ENCODE results near the gene MELTF. TPM values are rescaled to one million over a fixed set of nuclear protein-coding genes. Genes with fewer than 3 reads are reported as not detected.

The MELTF gene
- total RNA-seq, 1 experiment from 2014 or later, result 9.2 TPM

DNA sequence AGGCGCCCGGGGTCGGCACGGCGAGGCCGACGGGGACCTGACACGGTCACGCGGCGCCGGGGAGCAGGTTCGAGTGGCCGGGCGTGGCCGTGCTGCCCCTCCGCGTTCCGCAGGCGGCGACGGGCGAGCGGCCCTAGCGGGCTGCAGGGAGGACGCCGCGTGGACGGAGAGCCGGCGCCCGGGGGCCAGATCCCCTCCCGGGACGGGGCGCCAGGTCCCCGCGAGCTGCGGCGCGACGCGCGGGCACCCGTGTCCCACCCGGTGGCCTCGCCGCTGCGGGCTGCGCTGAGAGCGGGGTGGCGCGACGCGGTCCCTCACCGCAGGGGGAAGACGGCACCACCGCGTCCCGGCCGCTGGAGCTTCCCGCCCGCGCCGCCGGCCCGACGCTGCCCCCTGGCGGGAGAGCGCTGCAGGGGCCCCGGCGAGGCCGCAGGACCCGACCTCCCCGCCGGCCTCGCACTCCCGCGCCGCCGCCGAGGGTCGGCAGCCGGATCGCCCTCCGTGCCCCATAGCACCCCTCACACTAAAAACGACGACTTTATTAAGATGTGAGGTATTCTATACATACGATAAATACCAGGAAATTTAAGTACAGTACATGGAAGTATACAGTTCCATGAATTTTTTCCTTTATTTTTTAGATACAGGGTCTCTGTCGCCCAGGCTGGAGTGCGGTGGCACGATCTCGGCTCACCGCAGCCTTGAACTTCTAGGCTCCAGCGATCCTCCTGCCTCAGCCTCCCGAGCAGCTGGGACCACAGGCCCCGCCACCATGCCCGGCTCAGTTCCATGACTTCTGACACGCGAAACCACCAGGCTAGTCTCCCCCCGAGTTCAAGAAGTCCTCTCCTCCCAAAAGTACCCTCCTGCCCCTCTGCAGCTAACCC, 59.7 kb downstream of the MELTF start:
- H3K23ac ChIP-seq (ENCODE audit: insufficient read length, low read depth, low read length), result no peak overlapping the region
- Mint-ChIP-seq H3K4me3 (peak overlapping the region; percentile 39 to 75), H3K27me3 (ENCODE audit: low read depth) (peaks cover 67% of the 10 kb centered on the region), H3K27ac (no peak overlapping the region), H3K4me1 (peaks cover 3 to 13% of the 10 kb centered on the region in 2 experiments; a peak in 3 of 4 replicates), H3K9me3 (peaks cover 11 to 17% of the 10 kb centered on the region in 2 experiments), H3K36me3 (ENCODE audit: insufficient read depth in 1 of 3, low read depth in 3 of 3) (peaks cover 0 to 8% (median 4%) of the 10 kb centered on the region in 3 experiments; a peak in 2 of 7 replicates)
- H4K91ac ChIP-seq (ENCODE audit: insufficient read length, low read depth, low read length), result no peak overlapping the region
- H3K18ac ChIP-seq (ENCODE audit: insufficient read length, low read depth, low read length), result no peak overlapping the region
- peaks cover 3% of the 10 kb centered on the region for H3K9me3 ChIP-seq (ENCODE audit: control insufficient read depth, low read depth, low read length)
- no peak overlapping the region for H2BK20ac ChIP-seq (ENCODE audit: low read depth, low read length, poor library complexity, severe bottlenecking)
- TF ChIP-seq, protein P1, sequence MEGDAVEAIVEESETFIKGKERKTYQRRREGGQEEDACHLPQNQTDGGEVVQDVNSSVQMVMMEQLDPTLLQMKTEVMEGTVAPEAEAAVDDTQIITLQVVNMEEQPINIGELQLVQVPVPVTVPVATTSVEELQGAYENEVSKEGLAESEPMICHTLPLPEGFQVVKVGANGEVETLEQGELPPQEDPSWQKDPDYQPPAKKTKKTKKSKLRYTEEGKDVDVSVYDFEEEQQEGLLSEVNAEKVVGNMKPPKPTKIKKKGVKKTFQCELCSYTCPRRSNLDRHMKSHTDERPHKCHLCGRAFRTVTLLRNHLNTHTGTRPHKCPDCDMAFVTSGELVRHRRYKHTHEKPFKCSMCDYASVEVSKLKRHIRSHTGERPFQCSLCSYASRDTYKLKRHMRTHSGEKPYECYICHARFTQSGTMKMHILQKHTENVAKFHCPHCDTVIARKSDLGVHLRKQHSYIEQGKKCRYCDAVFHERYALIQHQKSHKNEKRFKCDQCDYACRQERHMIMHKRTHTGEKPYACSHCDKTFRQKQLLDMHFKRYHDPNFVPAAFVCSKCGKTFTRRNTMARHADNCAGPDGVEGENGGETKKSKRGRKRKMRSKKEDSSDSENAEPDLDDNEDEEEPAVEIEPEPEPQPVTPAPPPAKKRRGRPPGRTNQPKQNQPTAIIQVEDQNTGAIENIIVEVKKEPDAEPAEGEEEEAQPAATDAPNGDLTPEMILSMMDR (conservative IDR thresholded peaks at IDR 0.05), result peak; percentile 74
- no peaks in the 10 kb centered on the region for H3K79me1 ChIP-seq (ENCODE audit: insufficient read depth, low read depth, low read length, poor library complexity, severe bottlenecking)
- H3K79me2 ChIP-seq (ENCODE audit: insufficient read depth, low read length), result no peaks in the 10 kb centered on the region
- no peak overlapping the region for H2BK5ac ChIP-seq (ENCODE audit: insufficient read length, low read length)
- H4K8ac ChIP-seq (replicated peaks; ENCODE audit: insufficient read length, low read depth, low read length), result no peak overlapping the region
- H3T11ph ChIP-seq (ENCODE audit: low read length), result no peak overlapping the region
- DNase-seq, result peak; percentile 66
- H2BK12ac ChIP-seq (ENCODE audit: insufficient read length, low read depth, low read length), result no peak overlapping the region
- H2BK120ac ChIP-seq (ENCODE audit: low read depth, low read length, poor library complexity, severe bottlenecking), result no peak overlapping the region
- H3K4me1 ChIP-seq (ENCODE audit: insufficient read depth, low read length), result no peaks in the 10 kb centered on the region
- H2AK5ac ChIP-seq (ENCODE audit: insufficient read length, low read length), result no peak overlapping the region
- no peak overlapping the region for H3K56ac ChIP-seq (ENCODE audit: insufficient read length, low read depth, low read length)
- no CpG with 5 or more reads among the region's 100 CpGs for WGBS (ENCODE audit: extremely low coverage, insufficient read length, low lambda C conversion rate)
- H2BK15ac ChIP-seq (ENCODE audit: low read depth, low read length), result no peak overlapping the region
- H3K9ac ChIP-seq (ENCODE audit: extremely low read depth, insufficient read length, low read length), result no peak overlapping the region
- no peaks in the 10 kb centered on the region for H3K23me2 ChIP-seq (ENCODE audit: insufficient read length, low read depth, low read length, poor library complexity, severe bottlenecking)
- H3K14ac ChIP-seq (ENCODE audit: insufficient read depth, low read length), result no peak overlapping the region
- H3K4ac ChIP-seq (ENCODE audit: low read depth, low read length), result no peak overlapping the region
- H3K27ac ChIP-seq (ENCODE audit: insufficient read length, low read depth, low read length), result no peak overlapping the region
- no peaks in the 10 kb centered on the region for H4K20me1 ChIP-seq (ENCODE audit: control insufficient read depth, insufficient read depth, insufficient read length)
- H3K4me2 ChIP-seq (ENCODE audit: insufficient read depth, insufficient read length, low read length), result peak overlapping the region; percentile 3
- no peak overlapping the region for H4K5ac ChIP-seq (ENCODE audit: insufficient read length, low read depth, low read length)
- peaks cover 41% of the 10 kb centered on the region for H3K27me3 ChIP-seq (ENCODE audit: insufficient read depth, low read length)
- H2AFZ ChIP-seq (ENCODE audit: low read length), result no peak overlapping the region

All from H9 (cell line).